GM06990 (cell line): ENCODE data around the gene ATG14.

Experiments used
- DNase-seq: peaks from one replicate; pipeline ENCODE4 v3.0.0-alpha.2; 2011; ENCODE audit not compliant: insufficient read length; ENCODE audit errors: extremely low read depth
- H3K27me3 ChIP-seq: replicated peaks from 2 replicates; pipeline ENCODE4 v1.6.0; 2011; ENCODE audit warnings: low read length; ENCODE audit not compliant: control insufficient read depth, insufficient read depth
- H3K36me3 ChIP-seq: 2 replicates; pipeline ENCODE4 v1.5.1; 2011; ENCODE audit warnings: low read length; ENCODE audit not compliant: control insufficient read depth, insufficient read depth
- H3K4me3 ChIP-seq: replicated peaks from 2 replicates; pipeline ENCODE4 v1.5.1; 2011; ENCODE audit warnings: low read depth, mild to moderate bottlenecking, control low read depth, low read length
- TF ChIP-seq, protein P1 (sequence below): IDR thresholded peaks from 2 replicates; pipeline ENCODE4 v1.5.1; 2011; ENCODE audit warnings: low read length, control low read depth, mild to moderate bottlenecking, inconsistent platforms; ENCODE audit not compliant: insufficient read depth, poor library complexity, severe bottlenecking

The ATG14 gene

DNA sequence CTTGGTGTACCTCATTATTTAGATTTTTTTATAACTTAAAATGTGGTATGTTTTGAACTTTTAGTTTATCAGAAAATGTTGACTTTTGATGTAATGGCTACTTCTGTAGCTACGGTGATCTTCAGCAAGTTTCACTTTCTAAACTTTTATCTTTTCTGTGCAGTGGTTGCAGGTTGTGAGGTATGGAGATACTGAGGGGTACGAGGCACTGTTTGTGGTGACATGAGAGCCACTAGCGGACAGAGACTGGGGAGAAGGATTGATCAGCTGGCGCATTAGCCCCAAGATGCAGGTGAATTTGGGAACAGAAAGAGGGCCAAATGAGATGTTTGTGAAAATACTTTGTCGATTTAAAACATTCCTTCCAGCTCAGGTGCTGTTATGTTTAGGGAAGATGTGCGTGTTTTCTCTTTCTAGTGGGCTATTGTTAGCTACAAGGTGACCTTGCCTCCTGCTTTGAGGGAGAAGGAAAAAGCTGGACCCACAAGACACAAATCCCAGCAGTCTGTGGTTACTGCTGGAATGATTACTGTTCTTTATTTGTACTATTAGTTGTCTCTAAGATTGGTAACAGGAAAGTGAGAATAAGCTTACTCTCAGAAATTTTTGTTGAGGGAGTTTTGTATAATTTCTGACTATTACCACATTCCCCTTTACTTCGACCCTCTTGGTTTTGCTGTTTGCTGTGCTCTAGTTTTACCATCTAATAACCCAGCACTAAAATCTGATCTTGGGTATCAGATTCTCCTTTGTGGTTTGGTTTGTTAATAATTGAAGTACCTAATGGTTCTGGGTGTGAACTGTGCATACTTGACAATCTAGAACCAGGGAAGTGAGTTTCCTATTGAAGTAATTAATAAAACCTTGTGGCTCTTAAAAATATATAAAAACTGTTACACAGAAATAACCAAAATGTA lies 78.7 kb downstream of the ATG14 start:
- DNase-seq, result no peak
- Histone ChIP-seq H3K36me3 (no peaks in the 10 kb centered on the region), H3K27me3 (no peaks in the 10 kb centered on the region), H3K4me3 (peak overlapping the region; percentile 8)
- TF ChIP-seq, protein P1, sequence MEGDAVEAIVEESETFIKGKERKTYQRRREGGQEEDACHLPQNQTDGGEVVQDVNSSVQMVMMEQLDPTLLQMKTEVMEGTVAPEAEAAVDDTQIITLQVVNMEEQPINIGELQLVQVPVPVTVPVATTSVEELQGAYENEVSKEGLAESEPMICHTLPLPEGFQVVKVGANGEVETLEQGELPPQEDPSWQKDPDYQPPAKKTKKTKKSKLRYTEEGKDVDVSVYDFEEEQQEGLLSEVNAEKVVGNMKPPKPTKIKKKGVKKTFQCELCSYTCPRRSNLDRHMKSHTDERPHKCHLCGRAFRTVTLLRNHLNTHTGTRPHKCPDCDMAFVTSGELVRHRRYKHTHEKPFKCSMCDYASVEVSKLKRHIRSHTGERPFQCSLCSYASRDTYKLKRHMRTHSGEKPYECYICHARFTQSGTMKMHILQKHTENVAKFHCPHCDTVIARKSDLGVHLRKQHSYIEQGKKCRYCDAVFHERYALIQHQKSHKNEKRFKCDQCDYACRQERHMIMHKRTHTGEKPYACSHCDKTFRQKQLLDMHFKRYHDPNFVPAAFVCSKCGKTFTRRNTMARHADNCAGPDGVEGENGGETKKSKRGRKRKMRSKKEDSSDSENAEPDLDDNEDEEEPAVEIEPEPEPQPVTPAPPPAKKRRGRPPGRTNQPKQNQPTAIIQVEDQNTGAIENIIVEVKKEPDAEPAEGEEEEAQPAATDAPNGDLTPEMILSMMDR, result no peak

- Histone ChIP-seq H3K36me3 (no peaks in the 10 kb centered on the region), H3K4me3 (no peak overlapping the region), H3K27me3 (no peaks in the 10 kb centered on the region)
- DNase-seq, result no peak
- TF ChIP-seq, protein P1, result no peak
Measured at GRCh38 chr14:55329999-55330710, 81.5 kb downstream of the ATG14 start.

DNA sequence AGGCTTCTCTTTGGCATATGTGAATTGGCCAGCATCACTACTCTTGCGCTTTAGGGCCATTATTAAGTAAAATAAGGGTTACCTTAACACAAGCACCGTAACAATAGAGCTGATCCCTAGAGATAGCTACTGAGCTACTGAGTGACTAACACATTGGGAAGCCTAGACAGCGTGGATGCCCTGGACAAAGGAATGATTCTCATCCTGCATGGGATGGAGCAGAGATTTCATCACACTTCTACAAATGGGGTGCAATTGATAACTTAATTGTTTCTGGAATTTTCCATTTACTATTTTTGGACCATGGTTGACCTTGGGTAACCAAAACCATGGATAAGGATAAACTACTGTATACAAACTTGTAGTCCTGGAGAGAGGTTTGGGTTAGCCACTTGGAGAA lies 83.3 kb downstream of the ATG14 start:
- no peak for DNase-seq
- Histone ChIP-seq H3K4me3 (no peak overlapping the region), H3K27me3 (no peaks in the 10 kb centered on the region), H3K36me3 (no peaks in the 10 kb centered on the region)
- TF ChIP-seq, protein P1, result no peak

DNA sequence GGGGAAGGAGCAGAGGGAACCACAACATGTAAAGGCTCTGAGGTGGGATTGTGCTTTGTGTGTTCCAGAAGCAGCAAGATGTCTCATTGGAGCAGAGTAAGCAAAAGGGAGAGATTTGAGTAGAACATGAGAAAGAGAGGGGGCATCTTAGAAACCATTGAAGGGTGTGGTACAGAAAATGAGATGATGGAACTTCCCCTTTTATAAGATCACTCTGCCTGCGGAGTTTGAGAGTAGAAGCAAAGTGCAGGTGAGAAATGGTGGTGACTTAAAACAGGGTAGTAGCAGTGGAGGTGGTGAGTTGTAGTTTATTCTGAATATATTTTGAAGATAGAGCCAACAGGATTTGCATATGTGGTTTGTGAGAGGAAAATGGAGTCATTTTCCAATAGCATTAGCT lies 84.5 kb downstream of the ATG14 start:
- no peak overlapping the region for H3K4me3 ChIP-seq
- TF ChIP-seq, protein P1, result no peak
- no peaks in the 10 kb centered on the region for H3K36me3 ChIP-seq
- H3K27me3 ChIP-seq, result no peaks in the 10 kb centered on the region
- peak; percentile 50 for DNase-seq

DNA sequence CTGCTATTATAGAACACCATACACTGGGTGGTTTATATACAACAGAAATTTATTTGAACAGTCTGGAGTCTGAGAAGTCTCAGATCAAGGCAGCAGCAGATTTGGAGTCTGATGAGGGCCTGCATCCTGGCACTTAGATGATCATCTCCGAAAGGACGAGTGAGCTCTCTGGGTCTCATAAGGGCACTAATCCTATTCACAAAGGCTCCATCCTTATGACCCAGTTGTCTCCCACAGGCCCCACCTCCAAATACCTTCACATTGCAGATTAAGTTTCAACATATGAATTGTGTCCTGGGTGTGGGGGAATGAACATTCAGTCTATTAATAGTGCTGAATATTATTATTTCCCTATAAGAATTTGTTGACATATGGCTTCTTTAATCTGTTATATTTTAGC lies 86.8 kb downstream of the ATG14 start:
- TF ChIP-seq, protein P1, result no peak
- DNase-seq, result no peak
- Histone ChIP-seq H3K4me3 (no peak overlapping the region), H3K27me3 (no peaks in the 10 kb centered on the region), H3K36me3 (no peaks in the 10 kb centered on the region)
